Psoas muscle (tissue), 8 donors: ENCODE results near the gene CTBP2. TPM values are rescaled to one million over a fixed set of nuclear protein-coding genes. Genes with fewer than 3 reads are reported as not detected.

ENCODE experiments used
- ATAC-seq, 4 donors: fragments of 200-7000 bp; cut with Tn5 transposase; one replicate each; pipeline ENCODE4 v1.9.1; 2020; ENCODE audit warnings: moderate library complexity in 3 of 4, mild to moderate bottlenecking in 2 of 4
- DNase-seq, 2 donors: peaks; one replicate each; pipeline ENCODE4 v3.0.0-alpha.2; 2020
- H3K27ac ChIP-seq: fragments of 200-600 bp; one replicate; pipeline ENCODE4 v1.8.0; 2022
- H3K27me3 ChIP-seq, 3 donors: fragments of 200-600 bp in 1 of 3; one replicate each; pipeline versions ENCODE4 v1.6.1 to v1.8.0; 2013 to 2022; ENCODE audit warnings: low read length in 2 of 3, mild to moderate bottlenecking in 2 of 3, moderate library complexity in 1 of 3; ENCODE audit not compliant: insufficient read depth in 3 of 3
- H3K36me3 ChIP-seq, 2 donors: fragments of 200-600 bp in 1 of 2; one replicate each; pipeline versions ENCODE4 v1.6.1 to v1.8.0; 2013 to 2022; ENCODE audit warnings: low read depth in 1 of 2, mild to moderate bottlenecking in 1 of 2, moderate library complexity in 1 of 2; ENCODE audit not compliant: insufficient read depth in 1 of 2
- H3K4me1 ChIP-seq: fragments of 200-600 bp; one replicate; pipeline ENCODE4 v1.8.0; 2022
- H3K4me3 ChIP-seq: fragments of 200-600 bp; one replicate; pipeline ENCODE4 v1.8.0; 2022; ENCODE audit warnings: mild to moderate bottlenecking
- H3K9me3 ChIP-seq: fragments of 200-600 bp; one replicate; pipeline ENCODE4 v1.8.0; 2022
- CTCF ChIP-seq: fragments of 200-600 bp; IDR thresholded peaks from one replicate; pipeline ENCODE4 v1.8.0; 2022; ENCODE audit warnings: antibody characterized with exemption
- WGBS, 3 donors: extraction: QIAGEN DNeasy Blood & Tissue Kit; methylation state at CpG; one replicate each; pipeline versions ENCODE4 v1.1.6 to v1.1.7; 2013; 5-methylcytosine and 5-hydroxymethylcytosine counted together
- intact Hi-C, 2 donors: fragments of 100-400 bp; cut with DNase I; formaldehyde crosslinking; loops; one replicate each; pipeline versions ENCODE4 v1.11.0 to v1.14.2; 2022
- polyA plus RNA-seq, 3 donors: library from polyadenylated mRNA; stranded (reverse); fragments of 200-250 nt; gene quantifications; one replicate each; pipeline ENCODE4 v1.2.3, GENCODE V29; 2013
- total RNA-seq, 4 donors: library from RNA; stranded (reverse); fragmentation: NEBNext Ultra II Directional in 2 of 4; extraction: Animal tissue kit (Norgen Biotek cat#: 25700) in 2 of 4; gene quantifications; one replicate each; pipeline versions ENCODE4 v1.2.1 to v1.2.4, GENCODE V29; 2021 to 2023
- donor health status: healthy with polysubstance abuse.
- donor health status: DM: no; HTN: no; CAD: no; lungs with moderate emphysema.
- donor health status: Bipolar disorder and iron deficiency.
- donor health status: healthy.
- donor health status: DM: yes; HTN: yes; CAD: no.
- donor health status: DM: no; HTN: no; CAD: no.
- donor health status: DM: no; HTN: no; CAD: no.
- donor health status: DM: yes; HTN: yes; CAD: no.

Gene CTBP2
- total and polyA plus RNA-seq, 7 donors: 14.7 to 49.8 (median 33.0) TPM

GRCh38 chr10:125113691-125114371, 46.5 kb downstream of the CTBP2 start:
- Histone ChIP-seq H3K4me3 (peak overlapping the region; percentile 38), H3K9me3 (no peaks in the 10 kb centered on the region), H3K36me3 (peaks cover 0 to 20% of the 10 kb centered on the region in 2 donors), H3K27me3 (no peaks in the 10 kb centered on the region), H3K4me1 (peaks cover 50% of the 10 kb centered on the region), H3K27ac (peak overlapping the region; percentile 83)
- peak in 1 of 2 donors; percentile 64 for DNase-seq
- WGBS, 3 donors: 21 to 33% (median 22%) methylated on average over 20 of the region's 20 CpGs
- TF ChIP-seq CTCF: no peak
- intact Hi-C loops: no loop called here
- ATAC-seq: peak; percentile 64 to 83 (median 78)

- Histone ChIP-seq H3K27me3 (no peaks in the 10 kb centered on the region), H3K36me3 (peaks cover 0 to 30% of the 10 kb centered on the region in 2 donors), H3K27ac (peak overlapping the region; percentile 83), H3K9me3 (peaks cover 3% of the 10 kb centered on the region), H3K4me3 (no peak overlapping the region), H3K4me1 (peaks cover 41% of the 10 kb centered on the region)
- TF ChIP-seq CTCF: no peak
- intact Hi-C loops: no loop called here
- 89 to 97% (median 93%) methylated on average over 2 of the region's 2 CpGs for WGBS, 3 donors
- ATAC-seq: no peak
- peak in 1 of 2 donors; percentile 13 for DNase-seq
Observed at GRCh38 chr10:125112697-125113494, 47.5 kb downstream of the CTBP2 start.

- WGBS, 3 donors: 40 to 60% (median 40%) methylated on average over 5 of the region's 5 CpGs
- no peak for ATAC-seq
- peaks cover 0 to 30% of the 10 kb centered on the region in 2 donors for H3K36me3 ChIP-seq
- intact Hi-C loops: no loop called here
- no peak overlapping the region for H3K27ac ChIP-seq
- H3K27me3 ChIP-seq: no peaks in the 10 kb centered on the region
- H3K9me3 ChIP-seq: peaks cover 3% of the 10 kb centered on the region
- H3K4me1 ChIP-seq: peaks cover 28% of the 10 kb centered on the region
- H3K4me3 ChIP-seq: no peak overlapping the region
- TF ChIP-seq CTCF: no peak
- DNase-seq: no peak
Observed at GRCh38 chr10:125111118-125111727, 49.1 kb downstream of the CTBP2 start.

- no peak for TF ChIP-seq CTCF
- ATAC-seq: no peak
- Histone ChIP-seq H3K4me1 (peaks cover 41% of the 10 kb centered on the region), H3K36me3 (peaks cover 0 to 30% of the 10 kb centered on the region in 2 donors), H3K4me3 (no peak overlapping the region), H3K27ac (no peak overlapping the region), H3K9me3 (peaks cover 3% of the 10 kb centered on the region), H3K27me3 (no peaks in the 10 kb centered on the region)
- WGBS, 3 donors: 82 to 93% (median 87%) methylated on average over 10 of the region's 10 CpGs
- intact Hi-C loops: no loop called here
- DNase-seq: no peak
Observed at GRCh38 chr10:125107965-125108580, 52.3 kb downstream of the CTBP2 start.
